ENCODE results near the gene NDUFA3. TPM values are rescaled to one million over a fixed set of nuclear protein-coding genes. Genes with fewer than 3 reads are reported as not detected.

Gene NDUFA3
- total and polyA plus RNA-seq, 2 donors (not counting 1 experiment from before 2014, with no cell fraction given), result 55.4 to 94.4 TPM

DNA sequence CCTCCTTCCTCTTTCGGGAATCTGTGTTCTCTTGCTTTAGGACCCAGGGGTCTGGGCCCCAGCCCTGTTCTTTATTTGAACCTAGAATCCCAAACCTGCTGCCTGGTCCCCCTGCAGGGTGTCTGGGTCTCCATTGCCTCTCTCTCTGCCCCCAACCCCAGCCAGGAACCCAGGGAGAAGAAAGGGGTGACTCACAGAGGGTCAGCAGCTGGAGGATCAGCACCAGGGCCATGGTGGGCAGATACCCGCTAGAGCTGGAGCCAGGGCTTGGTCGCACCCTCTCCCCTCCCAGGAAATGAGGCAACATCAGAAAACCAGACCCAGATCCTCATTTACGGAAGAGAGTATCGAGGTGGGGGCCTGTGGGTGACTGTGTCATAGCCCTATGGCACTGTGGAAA is 2.1 kb upstream of the NDUFA3 start, which contains the start of gene OSCAR:
Gene OSCAR (minus strand): TSS at position 243 of the 400 bp plus-strand sequence. CDS start 11 bp downstream, at position 232.
- no peak within 1 kb of the TSS for H3K4me2 ChIP-seq (replicated peaks; ENCODE audit: low read depth, low read length, poor library complexity, severe bottlenecking)
- H3K27me3 ChIP-seq (replicated peaks in 1 of 4; ENCODE audit: control extremely low read depth in 1 of 4, control insufficient read depth in 3 of 4, insufficient read depth in 4 of 4, low read length in 3 of 4), result peaks cover 0 to 9% (median 2%) of the 10 kb centered on the region in 4 experiments
- peaks cover 0 to 10% (median 0%) of the 10 kb centered on the region in 3 donors for H3K9me3 ChIP-seq (ENCODE audit: control extremely low read depth in 1 of 3, control insufficient read depth in 2 of 3, insufficient read depth in 1 of 3, low read length in 2 of 3)
- no peak within 1 kb of the TSS for H3K9ac ChIP-seq (ENCODE audit: low read length)
- POLR2A ChIA-PET, result no interaction called here
- DNase-seq (no peak), ATAC-seq (ENCODE audit: low read depth) (no peak)
- Mint-ChIP-seq H3K27me3 (peaks cover 7% of the 10 kb centered on the region), H3K4me3 (peak within 1 kb of the TSS; percentile 55), H3K27ac (peak within 1 kb of the TSS; percentile 15), H3K9me3 (ENCODE audit: insufficient read depth) (no peaks in the 10 kb centered on the region), H3K4me1 (peaks cover 23% of the 10 kb centered on the region)
- no peaks in the 10 kb centered on the region for H3K36me3 ChIP-seq (replicated peaks in 1 of 2; ENCODE audit: control extremely low read depth in 1 of 2, control insufficient read depth in 1 of 2, extremely low read depth in 1 of 2, insufficient read depth in 2 of 2, low read length in 1 of 2)
- H3K4me3 ChIP-seq (ENCODE audit: control extremely low read depth in 1 of 5, extremely low read depth in 1 of 5, insufficient read depth in 1 of 5, low read depth in 2 of 5, low read length in 4 of 5), result peak within 1 kb of the TSS in 1 of 5 experiments; percentile 5
- no peak within 1 kb of the TSS for H2AFZ ChIP-seq (ENCODE audit: insufficient read depth, low read depth, low read length, poor library complexity, severe bottlenecking)
- intact Hi-C loops (cut with micrococcal nuclease), result loop anchor here (5.0 kb wide), 1 partner anchor 903 kb away; no protein-coding TSS in a partner anchor
- CTCF ChIA-PET, result no interaction called here
- H3K79me2 ChIP-seq (ENCODE audit: control insufficient read depth, insufficient read depth, low read length), result peaks cover 28% of the 10 kb centered on the region
- H3K27ac ChIP-seq (ENCODE audit: low read length in 2 of 2), result no peak within 1 kb of the TSS
- 92% methylated on average over 2 of the region's 5 CpGs for WGBS (ENCODE audit: insufficient coverage)
- no peaks in the 10 kb centered on the region for H4K20me1 ChIP-seq (ENCODE audit: control insufficient read depth, insufficient read depth, low read length, poor library complexity, severe bottlenecking)
- H3K4me1 ChIP-seq (ENCODE audit: control insufficient read depth in 2 of 2, insufficient read depth in 2 of 2, low read length in 2 of 2), result peaks cover 13 to 24% of the 10 kb centered on the region in 2 donors
- no peak for TF ChIP-seq EZH2 (IDR thresholded peaks at IDR 0.05; ENCODE audit: borderline replicate concordance, insufficient read depth, low read depth, low read length, poor library complexity, severe bottlenecking)
- TF ChIP-seq, protein P1, sequence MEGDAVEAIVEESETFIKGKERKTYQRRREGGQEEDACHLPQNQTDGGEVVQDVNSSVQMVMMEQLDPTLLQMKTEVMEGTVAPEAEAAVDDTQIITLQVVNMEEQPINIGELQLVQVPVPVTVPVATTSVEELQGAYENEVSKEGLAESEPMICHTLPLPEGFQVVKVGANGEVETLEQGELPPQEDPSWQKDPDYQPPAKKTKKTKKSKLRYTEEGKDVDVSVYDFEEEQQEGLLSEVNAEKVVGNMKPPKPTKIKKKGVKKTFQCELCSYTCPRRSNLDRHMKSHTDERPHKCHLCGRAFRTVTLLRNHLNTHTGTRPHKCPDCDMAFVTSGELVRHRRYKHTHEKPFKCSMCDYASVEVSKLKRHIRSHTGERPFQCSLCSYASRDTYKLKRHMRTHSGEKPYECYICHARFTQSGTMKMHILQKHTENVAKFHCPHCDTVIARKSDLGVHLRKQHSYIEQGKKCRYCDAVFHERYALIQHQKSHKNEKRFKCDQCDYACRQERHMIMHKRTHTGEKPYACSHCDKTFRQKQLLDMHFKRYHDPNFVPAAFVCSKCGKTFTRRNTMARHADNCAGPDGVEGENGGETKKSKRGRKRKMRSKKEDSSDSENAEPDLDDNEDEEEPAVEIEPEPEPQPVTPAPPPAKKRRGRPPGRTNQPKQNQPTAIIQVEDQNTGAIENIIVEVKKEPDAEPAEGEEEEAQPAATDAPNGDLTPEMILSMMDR (IDR thresholded peaks at IDR 0.05), result no peak

DNA sequence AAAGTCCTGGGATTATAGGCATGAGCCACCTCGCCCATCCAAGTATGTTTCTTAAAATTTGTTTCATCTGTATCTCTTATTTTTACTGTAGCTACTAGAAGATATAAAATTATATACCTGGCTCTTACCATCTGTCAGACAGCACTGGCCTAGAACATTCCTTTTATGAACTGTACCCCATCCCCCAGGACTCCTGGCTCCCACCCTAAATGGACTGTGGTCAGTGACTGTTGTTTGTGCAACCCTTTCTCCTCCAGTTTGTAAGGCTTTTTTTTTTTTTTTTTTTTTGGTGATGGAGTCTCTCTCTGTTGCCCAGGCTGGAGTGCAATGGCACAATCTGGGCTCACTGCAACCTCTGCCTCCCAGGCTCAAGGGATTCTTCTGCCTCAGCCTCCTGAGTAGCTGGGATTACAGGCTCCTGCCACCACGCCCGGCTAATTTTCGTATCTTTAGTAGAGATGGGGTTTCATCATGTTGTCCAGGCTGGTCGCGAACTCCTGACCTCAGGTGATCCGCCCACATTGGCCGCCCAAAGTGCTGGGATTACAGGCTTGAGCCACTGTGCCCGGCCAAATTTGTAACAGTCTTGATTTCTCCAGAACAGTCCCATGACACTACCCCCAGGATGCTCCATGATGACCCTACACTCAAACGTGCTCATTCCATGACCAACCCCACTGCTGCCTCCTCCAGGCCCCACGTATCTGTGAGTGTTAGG is 2.5 kb downstream of the NDUFA3 start:
- Histone ChIP-seq H3K4me2 (replicated peaks; ENCODE audit: low read depth, low read length, poor library complexity, severe bottlenecking) (no peak overlapping the region), H3K79me2 (ENCODE audit: control insufficient read depth, insufficient read depth, low read length) (peaks cover 48% of the 10 kb centered on the region), H2AFZ (ENCODE audit: insufficient read depth, low read depth, low read length, poor library complexity, severe bottlenecking) (no peak overlapping the region), H4K20me1 (ENCODE audit: control insufficient read depth, insufficient read depth, low read length, poor library complexity, severe bottlenecking) (peaks cover 9% of the 10 kb centered on the region), H3K9me3 (ENCODE audit: control extremely low read depth in 1 of 3, control insufficient read depth in 2 of 3, insufficient read depth in 1 of 3, low read length in 2 of 3) (peaks cover 0 to 8% (median 0%) of the 10 kb centered on the region in 3 donors), H3K4me1 (ENCODE audit: control insufficient read depth in 2 of 2, insufficient read depth in 2 of 2, low read length in 2 of 2) (peaks cover 6 to 13% of the 10 kb centered on the region in 2 donors), H3K9ac (ENCODE audit: low read length) (no peak overlapping the region), H3K27me3 (replicated peaks in 1 of 4; ENCODE audit: control extremely low read depth in 1 of 4, control insufficient read depth in 3 of 4, insufficient read depth in 4 of 4, low read length in 3 of 4) (no peaks in the 10 kb centered on the region), H3K36me3 (replicated peaks in 1 of 2; ENCODE audit: control extremely low read depth in 1 of 2, control insufficient read depth in 1 of 2, extremely low read depth in 1 of 2, insufficient read depth in 2 of 2, low read length in 1 of 2) (peaks cover 0 to 26% of the 10 kb centered on the region in 2 experiments), H3K27ac (ENCODE audit: low read length in 2 of 2) (no peak overlapping the region), H3K4me3 (ENCODE audit: control extremely low read depth in 1 of 5, extremely low read depth in 1 of 5, insufficient read depth in 1 of 5, low read depth in 2 of 5, low read length in 4 of 5) (no peak overlapping the region)
- CTCF ChIA-PET, result no interaction called here
- intact Hi-C loops (cut with micrococcal nuclease), result loop anchor here (5.0 kb wide), 1 partner anchor 908 kb away; no protein-coding TSS in a partner anchor
- peaks cover 20% of the 10 kb centered on the region for H3K4me1 Mint-ChIP-seq
- 95% methylated on average over 5 of the region's 11 CpGs for WGBS (ENCODE audit: insufficient coverage)
- H3K9me3 Mint-ChIP-seq (ENCODE audit: insufficient read depth), result no peaks in the 10 kb centered on the region
- no peak for TF ChIP-seq EZH2 (IDR thresholded peaks at IDR 0.05; ENCODE audit: borderline replicate concordance, insufficient read depth, low read depth, low read length, poor library complexity, severe bottlenecking)
- TF ChIP-seq, protein P1 (IDR thresholded peaks at IDR 0.05), result no peak
- DNase-seq (no peak), ATAC-seq (ENCODE audit: low read depth) (no peak)
- POLR2A ChIA-PET, result interaction anchor here (0.7 kb wide), 2 partner anchors 39 to 92 kb away, joined by 4 to 9 read pairs; no protein-coding TSS in a partner anchor
- no peak overlapping the region for H3K4me3 Mint-ChIP-seq
- no peak overlapping the region for H3K27ac Mint-ChIP-seq
- no peaks in the 10 kb centered on the region for H3K27me3 Mint-ChIP-seq
